Amniotic epithelial cell (primary cell): ENCODE measurements around the gene SPECC1L.
A peak's percentile ranks its signal among the peaks of the same experiment; 100 is the strongest.

Source experiments
- DNase-seq: peaks from one replicate; pipeline ENCODE4 v3.0.0-alpha.2; 2010; ENCODE audit warnings: low read depth

SPECC1L gene

DNA sequence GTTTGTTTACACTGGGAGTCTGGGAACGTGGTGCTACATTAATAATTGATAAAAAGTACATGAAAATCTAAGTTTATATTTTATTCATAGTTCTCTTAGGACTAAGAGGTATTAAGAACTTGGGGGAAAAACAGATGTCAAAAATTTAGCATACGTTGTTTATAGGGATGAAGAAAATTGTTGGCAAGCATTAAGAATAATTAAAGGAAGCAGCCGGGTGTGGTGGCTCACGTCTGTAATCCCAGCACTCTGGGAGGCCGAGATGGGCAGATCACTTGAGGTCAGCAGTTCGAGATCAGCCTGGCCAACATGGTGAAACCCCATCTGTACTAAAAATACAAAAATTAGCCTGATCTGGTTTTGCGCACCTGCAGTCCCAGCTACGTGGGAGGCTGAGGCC is 96.1 kb downstream of the SPECC1L start:
- no peak for DNase-seq

DNA sequence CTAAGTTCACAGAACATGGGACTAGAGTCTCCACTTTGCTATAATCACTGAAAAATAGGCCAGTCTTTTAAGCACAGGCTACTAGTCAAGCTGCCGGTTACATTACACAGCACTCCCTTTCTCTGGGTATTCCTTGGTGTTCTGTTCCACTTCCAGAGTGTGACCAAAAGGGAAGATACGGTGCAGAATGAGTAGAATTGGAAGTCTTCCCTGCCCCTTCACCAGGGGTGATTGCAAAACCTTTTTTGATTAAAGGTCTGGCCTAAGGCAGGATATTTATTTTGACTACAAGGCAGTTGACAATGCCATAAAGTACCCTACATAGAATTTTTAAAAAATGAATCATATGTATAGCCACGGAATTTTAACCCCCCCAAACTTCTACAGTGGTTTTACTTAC is 97.2 kb downstream of the SPECC1L start:
- peak; percentile 88 for DNase-seq

DNA sequence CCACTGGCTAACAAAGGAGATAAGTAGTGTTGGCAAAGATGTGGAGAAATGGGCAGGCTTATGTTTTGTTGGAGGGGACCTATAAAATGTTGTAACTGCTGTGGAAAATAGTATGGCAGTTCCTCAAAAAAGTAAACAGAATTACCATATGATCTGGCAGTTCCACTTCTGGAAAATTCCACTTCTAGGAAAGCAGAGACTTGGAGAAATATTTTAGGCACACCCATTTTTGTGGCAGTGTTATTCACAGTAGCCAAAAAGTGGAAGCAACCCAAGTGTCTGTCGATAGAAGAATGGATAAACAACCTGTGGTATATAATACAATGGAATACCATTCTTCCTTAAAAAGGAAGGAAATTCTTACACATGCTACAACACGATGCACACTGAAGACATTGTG is 99.8 kb downstream of the SPECC1L start:
- DNase-seq: no peak

GRCh38 chr22:24376002-24376401 is 105.4 kb downstream of the SPECC1L start:
- no peak for DNase-seq

DNA sequence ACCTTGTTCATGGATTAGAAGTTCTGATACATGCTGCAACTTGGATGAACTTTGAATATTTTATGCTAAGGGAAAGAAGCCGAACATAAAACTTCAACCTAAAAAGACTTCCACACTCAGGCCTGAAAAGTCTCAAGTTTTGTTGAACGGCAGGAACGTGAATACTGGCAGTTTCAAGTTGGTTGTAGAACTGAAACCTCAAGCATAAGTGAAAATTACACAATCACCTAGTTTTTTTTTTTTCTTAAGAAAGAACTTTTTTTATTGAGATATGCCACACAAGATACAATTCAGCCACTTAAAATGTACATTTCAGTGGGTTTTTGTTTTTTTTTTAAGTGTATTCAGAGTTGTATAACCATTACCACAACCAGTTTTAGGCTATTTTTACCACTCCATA is 106.0 kb downstream of the SPECC1L start:
- no peak for DNase-seq

- no peak for DNase-seq
These were observed 108.9 kb downstream of the SPECC1L start for GRCh38 chr22:24379536-24379935.

DNA sequence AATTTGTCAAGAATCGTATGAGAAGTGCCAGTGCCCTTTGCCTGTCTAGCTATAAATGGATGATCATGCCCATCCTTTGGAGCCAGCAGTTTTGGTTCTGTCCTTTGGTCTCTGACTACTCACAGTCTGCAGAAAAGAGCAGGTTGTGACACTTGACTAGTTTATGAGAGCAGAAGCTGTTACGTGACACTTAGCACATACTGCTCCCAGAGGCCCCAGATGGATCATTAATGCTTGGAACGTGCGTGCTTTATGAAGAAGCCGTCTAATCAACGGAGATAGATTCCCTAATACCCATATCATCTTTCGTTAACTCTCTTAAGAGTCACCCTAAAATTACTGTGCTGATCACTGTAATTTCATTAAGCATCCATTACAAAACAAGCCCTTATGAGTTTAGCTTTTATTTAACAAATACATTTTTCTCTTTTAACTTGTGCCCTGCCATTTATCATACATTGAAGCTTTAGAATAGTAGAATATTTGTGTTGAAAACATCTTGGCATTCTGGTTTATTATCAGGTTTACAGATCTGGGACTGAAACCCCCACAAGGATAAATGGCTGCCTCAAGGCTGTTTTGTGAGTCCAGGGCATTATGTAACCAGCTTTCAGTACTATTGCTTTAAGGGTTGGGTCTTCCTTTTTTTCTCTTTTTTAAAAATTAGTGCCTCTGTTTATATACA is 109.7 kb downstream of the SPECC1L start:
- no peak for DNase-seq

GRCh38 chr22:24380905-24381230 is 110.2 kb downstream of the SPECC1L start:
- no peak for DNase-seq

- no peak for DNase-seq
These were observed 112.4 kb downstream of the SPECC1L start for GRCh38 chr22:24383061-24383460.

DNA sequence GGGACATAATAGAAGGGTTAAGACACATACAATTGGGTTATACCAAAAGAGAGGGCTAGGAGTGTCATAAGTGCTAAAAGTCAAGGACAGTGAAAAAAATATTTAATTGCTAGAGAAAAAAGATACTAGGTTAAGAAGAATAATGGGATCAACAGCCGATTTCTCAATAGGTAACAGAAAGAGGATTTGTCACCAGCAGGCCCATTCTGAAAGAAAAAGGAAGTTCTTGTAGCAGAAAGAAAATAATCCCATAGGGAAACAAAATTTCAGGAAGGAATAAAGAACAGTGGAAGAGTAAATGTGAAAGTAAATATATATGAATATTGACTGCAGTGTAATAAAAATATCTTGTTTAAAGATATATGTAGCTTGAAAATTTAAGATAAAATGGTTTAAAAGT is 113.5 kb downstream of the SPECC1L start:
- no peak for DNase-seq

DNA sequence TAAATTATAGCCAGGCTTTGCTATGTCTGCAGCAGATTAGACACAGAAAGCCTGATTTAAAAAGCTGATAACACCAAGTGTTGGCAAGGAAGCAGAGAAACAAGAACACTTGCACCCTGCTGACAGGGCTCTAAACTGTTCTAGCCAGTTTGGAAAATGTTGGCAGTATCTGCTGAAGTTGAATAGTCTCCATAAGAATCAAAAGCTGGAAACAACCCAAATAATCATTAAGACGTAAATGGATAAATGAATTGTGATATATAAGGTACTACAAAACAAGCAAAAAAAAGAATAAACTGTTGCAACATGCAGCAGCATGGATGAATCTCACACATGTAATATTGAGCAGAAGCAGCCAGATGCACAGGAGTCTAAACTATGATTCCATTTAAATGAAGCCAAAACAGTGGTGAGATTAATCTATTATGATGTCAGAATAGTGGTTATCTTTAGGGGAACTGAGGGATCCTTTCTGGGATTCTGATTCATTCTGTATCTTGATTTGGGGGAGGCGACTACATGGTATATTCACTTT is 116.4 kb downstream of the SPECC1L start:
- DNase-seq: peak; percentile 72

GRCh38 chr22:24389680-24390079 is 119.0 kb downstream of the SPECC1L start:
- DNase-seq: no peak

DNA sequence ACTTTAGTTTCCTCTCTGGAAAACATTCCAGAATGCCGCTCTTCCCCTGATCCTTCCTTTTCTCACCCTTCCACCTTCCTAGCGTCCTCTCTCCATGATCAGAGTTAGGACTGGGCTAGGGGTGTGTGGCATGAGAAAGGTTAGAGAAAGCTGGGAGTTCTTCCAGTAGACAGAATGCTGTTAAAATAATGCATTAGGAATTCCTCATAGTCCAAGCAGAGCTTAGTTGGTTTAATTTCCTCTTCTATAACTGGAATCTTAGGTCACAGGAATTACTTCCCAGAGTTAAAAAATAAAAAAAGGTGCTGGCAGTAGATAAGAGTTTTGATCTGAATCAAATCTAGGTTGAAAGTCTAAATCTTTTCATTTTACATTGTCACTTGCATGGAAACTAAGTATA is 119.5 kb downstream of the SPECC1L start:
- no peak for DNase-seq

- peak; percentile 45 for DNase-seq
These were observed 119.9 kb downstream of the SPECC1L start for GRCh38 chr22:24390576-24390975.

GRCh38 chr22:24391836-24392217 is 121.2 kb downstream of the SPECC1L start:
- peak; percentile 87 for DNase-seq

DNA sequence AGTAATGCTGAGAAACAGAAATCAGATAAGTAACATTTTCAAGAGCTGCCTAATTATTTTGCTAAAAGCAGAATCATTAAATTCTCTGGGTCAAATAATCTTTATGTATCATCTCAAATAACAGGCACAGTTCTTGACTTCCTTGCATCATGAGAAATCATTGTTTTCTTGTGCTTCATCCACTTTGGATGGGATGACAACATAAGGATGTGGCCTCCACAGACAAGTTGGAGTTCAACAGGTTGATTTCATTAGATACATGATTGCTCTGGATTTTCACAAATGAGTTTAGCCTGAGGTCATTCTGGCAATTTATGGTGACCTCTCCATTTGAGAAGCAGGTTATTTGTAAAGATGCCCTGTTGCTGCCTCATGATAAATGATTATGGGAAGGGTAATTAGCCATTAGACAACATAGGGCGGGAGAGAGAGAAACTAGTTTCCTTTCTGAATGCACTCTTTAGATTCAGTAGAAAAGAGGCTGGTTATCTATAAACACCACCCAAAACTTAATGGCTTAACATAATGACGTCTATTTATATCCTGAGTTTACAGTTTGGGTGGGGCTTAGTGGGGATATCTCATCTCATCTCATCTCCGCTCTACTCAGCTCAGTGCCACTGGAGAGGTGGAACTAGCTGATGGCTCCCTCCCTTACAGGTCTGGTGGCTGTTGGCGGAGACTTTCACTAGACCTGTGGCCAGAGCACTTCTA is 121.7 kb downstream of the SPECC1L start:
- DNase-seq: no peak

DNA sequence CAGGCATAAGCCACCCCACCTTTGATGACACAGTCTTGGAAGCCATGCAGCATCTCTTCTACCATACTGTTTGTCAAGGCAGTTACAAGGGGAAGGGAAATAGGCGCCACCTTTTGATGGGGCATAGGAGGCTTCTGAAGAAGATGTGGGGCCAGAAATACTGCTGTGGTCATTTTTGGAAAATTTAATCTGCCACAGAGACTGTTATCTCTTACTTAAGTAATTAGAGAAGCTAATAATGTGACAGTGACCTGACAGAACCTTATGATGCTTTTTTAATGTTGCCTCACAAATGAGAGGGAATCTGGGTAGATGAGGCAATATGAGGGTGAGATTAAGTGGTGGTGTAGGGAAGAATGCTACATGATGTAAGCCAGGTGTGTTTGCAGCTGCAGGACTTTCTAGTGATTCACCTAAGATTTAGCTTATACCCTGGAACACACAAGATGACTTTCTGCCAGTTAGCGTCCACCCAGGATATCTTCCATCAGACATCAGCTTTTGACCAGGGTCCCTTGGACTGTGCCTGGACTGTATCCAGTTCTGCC is 122.5 kb downstream of the SPECC1L start:
- peak; percentile 43 for DNase-seq

- no peak for DNase-seq
These were observed 123.2 kb downstream of the SPECC1L start for GRCh38 chr22:24393848-24394247.

DNA sequence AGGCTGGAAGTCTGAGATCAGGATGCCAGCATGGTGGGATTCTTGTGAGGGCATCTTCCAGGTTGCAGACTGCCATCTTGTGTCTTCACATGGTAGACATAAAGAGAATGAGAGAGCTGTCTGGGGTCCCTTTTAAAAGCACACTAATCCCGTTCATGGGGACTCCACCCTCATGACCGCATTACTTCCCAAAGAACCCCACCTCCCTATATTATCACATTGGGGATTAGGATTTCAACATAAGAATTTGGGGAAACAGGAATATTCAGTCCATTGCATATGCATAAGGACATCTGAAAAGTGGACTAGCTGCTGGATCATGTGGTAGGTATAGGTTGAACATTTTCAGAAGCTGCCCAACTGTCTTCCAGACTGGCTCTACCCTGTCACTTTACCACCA is 123.6 kb downstream of the SPECC1L start:
- DNase-seq: no peak

GRCh38 chr22:24398409-24398808 is 127.8 kb downstream of the SPECC1L start:
- peak; percentile 65 for DNase-seq

- DNase-seq: no peak
These were observed 129.5 kb downstream of the SPECC1L start for GRCh38 chr22:24400034-24400725.

DNA sequence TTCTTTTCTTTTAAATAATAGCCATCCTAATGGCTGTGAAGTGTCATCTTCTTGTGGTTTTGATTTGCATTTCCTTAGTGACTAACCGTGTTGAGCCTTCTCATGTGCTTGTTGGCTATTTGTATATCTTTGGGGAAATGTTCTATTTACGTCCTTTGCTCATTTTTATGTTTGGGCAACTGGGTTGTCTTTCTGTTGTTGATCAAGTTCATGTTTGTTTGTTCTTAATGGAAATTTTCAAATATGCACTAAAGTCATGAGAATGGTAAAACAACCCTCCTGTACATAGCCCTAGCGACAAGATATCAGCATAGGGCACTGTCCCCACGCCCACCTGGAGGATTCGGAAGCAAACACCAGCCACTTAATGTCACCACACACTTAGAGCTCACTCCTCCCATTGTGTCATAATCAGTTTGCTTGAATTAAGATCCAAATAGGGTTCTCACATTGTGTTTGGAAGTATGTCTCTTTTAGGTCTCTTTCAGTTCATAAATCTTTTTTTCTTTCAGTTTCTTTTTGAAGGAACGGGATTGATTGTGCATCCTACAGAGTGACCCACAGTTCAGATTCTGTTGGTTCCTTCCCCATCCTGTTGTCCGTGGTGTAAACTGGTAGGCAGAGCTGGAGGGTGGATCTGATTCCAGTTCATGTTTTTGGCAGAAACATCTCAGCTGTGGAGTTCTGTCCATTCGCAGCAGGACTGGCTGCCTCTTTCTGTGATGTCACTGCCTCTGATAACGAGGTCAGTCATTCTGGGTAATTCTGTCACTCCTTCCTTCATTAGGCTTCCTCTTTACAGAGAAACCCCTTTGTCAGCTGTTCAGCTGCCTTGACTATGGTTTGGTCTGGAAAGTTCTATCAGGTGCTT is 130.3 kb downstream of the SPECC1L start:
- peak; percentile 5 for DNase-seq
